Muscle of arm (tissue), 12 donors: ENCODE measurements around the gene ACD. TPM values are rescaled to one million over a fixed set of nuclear protein-coding genes. Genes with fewer than 3 reads are reported as not detected.

Experiments used
- DNase-seq: peaks from one replicate; pipeline ENCODE4 v3.0.0-alpha.2; 2013
- polyA plus RNA-seq, 12 donors: library from polyadenylated mRNA; unstranded; fragments of 120-200 nt; gene quantifications; one replicate each; pipeline ENCODE4 v1.2.1, GENCODE V29; 2013; ENCODE audit not compliant: insufficient read length in 12 of 12

ACD gene
- polyA plus RNA-seq, 12 donors, result 9.6 to 29.9 (median 13.0) TPM; not detected in 1

DNA sequence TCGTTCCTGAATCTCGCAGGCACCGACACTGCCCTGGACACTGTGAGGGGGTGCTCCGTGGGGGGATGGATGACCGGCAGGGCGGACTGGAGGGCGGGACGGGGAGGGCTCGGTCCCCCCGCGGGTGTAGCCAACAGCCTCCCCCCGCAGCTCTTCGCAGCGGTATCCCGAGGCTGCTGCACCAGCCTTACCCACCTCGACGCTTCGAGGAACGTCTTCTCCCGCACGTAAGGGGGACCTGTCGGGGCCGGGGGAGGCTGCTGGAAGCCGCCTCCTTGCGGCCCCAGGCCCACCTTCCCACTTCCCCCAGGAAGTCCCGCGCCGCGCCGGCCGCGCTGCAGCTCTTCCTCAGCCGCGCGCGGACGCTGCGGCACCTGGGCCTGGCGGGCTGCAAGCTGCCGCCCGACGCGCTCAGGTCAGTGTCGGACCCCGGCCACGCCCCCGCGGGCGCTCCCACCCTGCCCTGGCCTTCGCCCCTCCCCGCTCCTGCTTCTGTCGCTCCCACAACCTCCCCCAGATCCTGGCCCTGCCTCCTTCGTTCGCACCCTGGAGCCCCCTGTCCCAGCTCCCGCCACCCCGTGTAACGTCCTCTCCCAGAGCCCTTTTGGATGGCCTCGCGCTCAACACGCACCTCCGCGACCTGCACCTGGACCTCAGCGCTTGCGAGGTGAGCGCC is 11.8 kb downstream of the ACD start:
- no peak for DNase-seq

DNA sequence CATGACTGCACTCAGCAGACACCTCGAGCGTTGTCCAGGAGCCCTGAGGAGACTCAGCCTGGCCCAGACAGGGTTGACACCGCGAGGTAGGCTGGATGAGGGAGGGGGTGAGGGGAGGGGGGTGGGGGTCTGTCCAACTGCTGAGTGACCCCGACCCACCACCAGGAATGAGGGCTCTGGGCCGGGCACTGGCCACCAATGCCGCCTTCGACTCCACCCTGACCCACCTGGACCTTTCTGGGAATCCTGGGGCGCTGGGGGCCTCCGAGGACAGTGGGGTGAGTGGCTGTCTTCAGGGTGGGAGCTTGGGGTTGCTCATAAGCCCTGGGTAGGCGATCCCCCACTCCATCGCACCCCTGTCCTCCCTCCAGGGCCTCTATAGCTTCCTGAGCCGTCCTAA is 12.4 kb downstream of the ACD start:
- no peak for DNase-seq

DNA sequence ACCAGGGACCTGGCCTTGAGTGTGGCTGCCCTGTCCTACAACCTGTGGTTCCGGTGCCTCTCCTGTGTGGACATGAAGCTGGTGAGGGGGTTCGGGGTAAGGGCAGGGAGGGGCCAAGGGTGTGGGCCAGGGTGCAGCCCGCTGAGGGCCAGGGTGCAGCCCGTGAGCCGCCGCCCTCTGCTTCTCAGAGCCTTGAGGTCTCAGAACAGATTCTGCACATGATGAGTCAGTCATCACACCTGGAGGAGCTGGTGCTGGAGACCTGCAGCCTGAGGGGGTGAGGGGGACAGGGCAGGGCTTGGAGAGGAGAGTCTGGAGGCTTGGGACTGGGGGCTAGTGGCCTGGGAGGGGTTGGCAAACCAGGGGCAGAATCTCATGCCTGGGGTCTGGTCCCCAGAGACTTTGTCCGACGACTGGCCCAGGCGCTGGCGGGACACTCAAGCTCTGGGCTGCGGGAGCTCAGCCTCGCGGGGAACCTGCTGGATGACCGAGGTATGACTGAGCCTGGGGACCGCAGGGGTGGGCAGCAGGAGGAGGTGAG is 12.9 kb downstream of the ACD start:
- DNase-seq, result no peak

DNA sequence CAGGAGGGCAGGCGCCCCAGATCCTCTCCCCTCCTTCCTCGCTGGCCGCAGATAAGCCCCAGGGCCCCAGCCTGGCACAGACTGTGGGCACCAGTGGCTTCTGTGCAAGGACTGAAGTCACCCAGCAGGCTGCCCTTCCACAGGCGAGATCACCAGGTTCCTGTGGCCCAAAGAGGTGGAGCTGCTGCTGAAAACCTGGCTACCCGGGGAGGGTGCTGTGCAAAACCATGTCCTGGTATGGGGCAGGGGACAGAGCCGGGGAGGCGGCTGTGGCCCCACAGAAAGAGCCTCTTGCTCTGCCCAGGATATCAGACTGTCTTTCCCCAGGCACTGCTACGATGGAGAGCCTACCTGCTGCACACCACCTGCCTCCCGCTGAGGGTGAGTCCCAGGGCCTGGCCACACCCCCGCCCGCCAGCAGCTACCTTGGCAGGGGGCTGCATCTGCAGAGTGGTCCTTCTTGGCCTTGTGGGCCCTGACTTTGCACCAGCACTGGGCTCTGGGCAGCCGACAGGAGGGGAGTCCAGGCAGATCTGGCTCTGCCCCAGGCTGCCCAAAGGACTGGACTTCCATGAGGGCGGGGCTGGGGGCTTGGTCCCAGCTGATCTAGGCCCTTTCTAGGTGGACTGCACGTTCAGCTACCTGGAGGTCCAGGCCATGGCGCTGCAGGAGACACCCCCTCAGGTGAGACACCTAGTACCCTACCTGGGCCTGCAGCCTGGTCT is 14.5 kb downstream of the ACD start:
- no peak for DNase-seq

DNA sequence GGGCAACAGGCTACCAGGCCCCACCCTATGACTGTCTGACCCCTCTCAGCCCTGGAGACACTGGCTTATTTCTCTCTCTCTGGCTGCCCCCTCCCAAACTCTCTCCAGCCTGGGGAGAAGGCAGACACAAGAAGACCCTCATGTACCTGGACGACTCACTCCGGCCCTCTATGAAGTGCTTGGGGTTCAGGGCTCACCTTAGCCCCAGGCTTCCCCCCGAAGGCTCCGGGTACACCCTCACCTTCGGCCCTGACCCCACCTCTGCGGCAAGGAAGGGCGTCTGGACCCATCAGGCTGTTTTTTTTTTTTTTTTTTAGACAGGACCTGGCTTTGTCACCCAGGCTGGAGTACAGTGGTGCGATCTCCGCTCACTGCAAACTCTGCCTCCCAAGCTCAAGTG is 16.0 kb downstream of the ACD start:
- no peak for DNase-seq

DNA sequence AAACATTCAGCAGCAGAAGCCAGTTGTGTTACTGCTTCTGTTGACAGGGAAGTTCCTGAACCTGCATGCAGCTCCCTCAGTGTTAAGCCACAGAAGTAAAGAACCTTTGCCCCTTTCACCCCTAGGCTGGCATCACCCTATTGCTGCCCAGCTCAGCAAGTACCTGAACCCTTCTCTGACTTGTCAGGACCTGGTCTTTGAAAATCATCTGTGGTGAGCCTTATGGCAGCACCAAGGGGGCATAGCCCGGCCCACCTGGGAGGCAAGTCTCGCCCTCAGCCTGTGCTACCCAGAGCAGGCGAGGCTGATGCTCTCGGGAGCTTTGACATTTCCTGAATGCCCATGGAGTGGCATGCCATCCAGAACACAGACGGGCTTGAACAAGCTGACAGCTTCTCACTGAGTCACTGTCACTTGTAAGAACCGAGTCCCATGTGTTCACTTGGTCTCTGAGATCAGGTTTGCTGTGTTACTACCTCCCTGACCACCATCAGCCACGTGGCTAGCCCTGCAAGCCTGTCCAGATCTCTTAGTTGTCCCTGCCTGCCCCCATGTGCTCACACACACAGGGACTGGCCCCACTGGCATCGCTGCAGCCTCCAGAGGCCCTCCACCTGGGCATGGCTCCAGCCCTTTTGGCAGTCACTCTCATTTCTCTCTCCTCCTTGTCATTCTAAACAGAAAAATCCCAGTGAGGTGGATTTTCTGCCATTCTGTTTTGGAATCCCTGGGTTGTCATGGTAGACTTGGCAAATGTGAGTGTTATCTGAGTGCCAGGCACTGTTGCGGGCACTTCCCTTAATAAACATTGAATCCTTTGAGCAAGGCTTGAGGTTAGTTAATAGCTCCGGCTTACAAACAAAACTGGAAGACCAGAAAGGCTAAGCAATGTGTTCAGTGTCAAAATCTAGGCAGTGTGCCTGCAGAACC is 18.0 kb downstream of the ACD start:
- no peak for DNase-seq

DNA sequence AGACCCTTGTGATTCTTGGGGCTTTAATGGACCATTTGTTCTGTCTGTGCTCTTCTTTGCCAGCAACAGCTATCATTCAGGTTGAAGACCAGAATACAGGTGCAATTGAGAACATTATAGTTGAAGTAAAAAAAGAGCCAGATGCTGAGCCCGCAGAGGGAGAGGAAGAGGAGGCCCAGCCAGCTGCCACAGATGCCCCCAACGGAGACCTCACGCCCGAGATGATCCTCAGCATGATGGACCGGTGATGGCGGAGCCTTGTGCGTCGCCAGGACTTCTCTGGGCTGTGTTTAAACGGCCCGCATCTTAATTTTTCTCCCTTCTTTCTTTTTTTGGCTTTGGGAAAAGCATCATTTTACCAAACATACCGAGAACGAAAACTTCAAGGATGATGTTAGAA is 22.4 kb downstream of the ACD start:
- DNase-seq, result no peak

DNA sequence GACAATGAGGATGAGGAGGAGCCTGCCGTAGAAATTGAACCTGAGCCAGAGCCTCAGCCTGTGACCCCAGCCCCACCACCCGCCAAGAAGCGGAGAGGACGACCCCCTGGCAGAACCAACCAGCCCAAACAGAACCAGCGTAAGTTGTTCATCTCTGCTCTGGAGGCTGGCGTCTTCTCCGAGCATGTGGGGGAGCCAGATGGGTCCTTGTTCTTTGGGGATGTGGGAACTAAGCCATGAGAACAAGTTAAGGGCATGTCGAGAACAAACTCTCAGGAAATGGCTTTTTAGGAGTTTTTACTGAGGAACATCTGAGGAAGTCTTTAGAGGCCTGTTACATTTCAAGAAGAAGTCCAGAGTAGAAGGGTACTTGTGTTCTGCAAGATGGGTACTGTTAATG is 23.3 kb downstream of the ACD start:
- DNase-seq, result no peak

DNA sequence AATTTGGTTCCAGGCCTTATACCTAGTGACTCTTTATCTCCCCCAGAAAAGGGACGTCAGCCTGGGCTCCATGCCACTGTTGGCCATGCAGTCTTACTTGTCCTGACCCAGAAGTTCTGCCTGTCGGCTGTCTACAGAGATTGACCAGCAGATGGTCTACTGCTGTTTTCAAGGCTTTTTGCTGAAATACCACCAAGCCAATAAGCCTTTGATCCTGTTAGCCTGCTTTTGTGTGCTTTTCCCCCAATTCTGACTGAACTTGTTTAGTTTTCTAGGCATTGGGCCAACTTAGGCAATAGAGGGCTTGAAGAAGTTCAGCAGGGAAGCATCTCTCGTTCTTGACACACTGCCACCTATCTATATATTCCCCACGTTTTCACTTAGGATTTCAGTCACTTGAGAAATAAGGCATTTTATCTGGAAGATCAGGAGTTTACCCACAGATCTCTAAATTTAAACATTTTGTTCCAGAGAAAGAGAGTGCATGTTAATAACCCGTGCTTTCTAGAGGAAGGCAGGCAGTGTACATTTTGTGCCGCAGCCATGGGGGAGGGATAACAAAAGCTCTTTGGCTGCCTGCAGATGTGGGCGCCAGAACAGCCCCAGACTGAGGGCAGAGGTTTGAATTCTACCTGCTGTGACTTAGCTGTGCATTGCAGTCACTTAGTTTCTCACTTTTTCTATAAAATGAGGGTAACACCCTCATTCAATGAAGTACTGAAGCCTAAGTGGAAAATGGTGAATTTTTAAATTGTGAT is 27.5 kb downstream of the ACD start:
- DNase-seq, result no peak

DNA sequence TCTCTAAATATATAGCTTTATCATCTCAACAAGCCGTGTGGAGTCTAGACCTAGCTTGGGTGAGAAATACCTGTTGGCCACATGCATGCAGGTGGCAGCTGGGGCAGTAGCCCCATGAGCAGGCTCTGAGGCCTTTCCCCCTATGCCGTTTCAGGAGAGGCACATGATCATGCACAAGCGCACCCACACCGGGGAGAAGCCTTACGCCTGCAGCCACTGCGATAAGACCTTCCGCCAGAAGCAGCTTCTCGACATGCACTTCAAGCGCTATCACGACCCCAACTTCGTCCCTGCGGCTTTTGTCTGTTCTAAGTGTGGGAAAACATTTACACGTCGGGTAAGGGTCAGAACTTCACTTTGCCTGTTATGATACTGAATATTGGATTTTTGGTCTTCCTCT is 31.8 kb downstream of the ACD start:
- no peak for DNase-seq

DNA sequence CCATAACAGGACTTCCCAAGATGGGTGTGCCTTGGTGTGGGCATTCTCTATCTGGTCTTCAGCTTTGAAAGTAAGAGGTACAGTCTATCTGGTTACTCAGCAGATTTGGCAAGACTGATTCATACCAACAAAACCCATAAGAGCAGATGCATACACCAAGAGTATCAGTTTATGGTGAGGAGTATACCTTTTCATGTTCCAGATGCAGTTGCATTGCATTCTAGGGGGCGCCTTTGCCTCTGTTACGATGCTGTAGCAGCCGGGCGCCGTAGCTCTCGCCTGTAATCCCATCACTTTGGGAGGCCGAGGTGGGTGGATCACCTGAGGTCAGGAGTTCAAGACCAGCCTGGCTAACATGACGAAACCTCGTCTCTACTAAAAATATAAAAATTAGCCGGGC is 46.3 kb downstream of the ACD start:
- no peak for DNase-seq

DNA sequence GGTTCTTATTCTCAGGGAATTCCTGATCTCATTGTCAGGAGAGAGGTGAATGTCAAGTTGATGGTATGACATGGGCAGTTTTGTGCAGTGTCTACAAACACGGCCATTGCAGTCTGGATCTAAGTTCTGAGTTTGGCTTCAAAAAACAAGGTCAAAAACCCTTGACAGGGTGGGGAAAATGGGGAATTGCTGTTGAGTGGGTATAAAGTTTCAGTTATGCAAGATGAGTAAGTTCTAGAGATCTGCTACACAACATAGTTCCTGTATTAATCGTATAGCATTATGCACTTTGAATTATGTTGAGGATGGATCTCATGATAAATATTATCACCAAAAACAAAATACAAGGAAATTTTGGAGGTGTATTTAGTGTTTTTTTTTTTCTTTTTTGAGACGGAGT is 51.7 kb downstream of the ACD start:
- DNase-seq, result no peak

Other genes with a start within 250 kb of the ACD start
- gene ZDHHC1, start 243.8 kb downstream of the ACD start, polyA plus RNA-seq, result 10 to 100 TPM in 11 of 12 donors, not detected in 1; 11.7 to 26.8 (median 17.0) TPM
- gene HSD11B2, start 229.1 kb downstream of the ACD start, polyA plus RNA-seq, result 10 to 100 TPM in 2 of 12 donors, 1 to 10 TPM in 9, not detected in 1; 5.1 to 11.8 (median 8.1) TPM
- 10 to 100 TPM in 11 of 12 donors, not detected in 1; 44.5 to 67.3 (median 55.4) TPM for gene ATP6V0D1, start 179.1 kb downstream of the ACD start, polyA plus RNA-seq
- gene AGRP, start 176.7 kb downstream of the ACD start, polyA plus RNA-seq, result under 1 TPM in 3 of 12 donors, not detected in 9; 0.25 to 0.59 (median 0.25) TPM
- 10 to 100 TPM in 11 of 12 donors, not detected in 1; 31.1 to 91.9 (median 47.9) TPM for gene RIPOR1, start 131.4 kb downstream of the ACD start, polyA plus RNA-seq
- gene CTCF, start 97.7 kb downstream of the ACD start, polyA plus RNA-seq, result 10 to 100 TPM in 11 of 12 donors, not detected in 1; 40.4 to 71.9 (median 43.6) TPM
- 1 to 10 TPM in 2 of 12 donors, under 1 TPM in 8, not detected in 2; 0.32 to 2.4 (median 0.41) TPM for gene CARMIL2, start 15.1 kb downstream of the ACD start, polyA plus RNA-seq
- 1 to 10 TPM in 2 of 12 donors, under 1 TPM in 8, not detected in 2; 0.41 to 1.2 (median 0.72) TPM for gene PARD6A, start 700 bp upstream of the ACD start, polyA plus RNA-seq
- 10 to 100 TPM in 2 of 12 donors, 1 to 10 TPM in 9, not detected in 1; 6.1 to 15.3 (median 8.6) TPM for gene ENKD1, start 6.5 kb upstream of the ACD start, polyA plus RNA-seq
- 1 to 10 TPM in 10 of 12 donors, not detected in 2; 1.5 to 3.2 (median 2.1) TPM for gene C16orf86, start 6.6 kb upstream of the ACD start, polyA plus RNA-seq
- 10 to 100 TPM in 11 of 12 donors, not detected in 1; 10.2 to 29.8 (median 13.1) TPM for gene GFOD2, start 59.1 kb upstream of the ACD start, polyA plus RNA-seq
- gene RANBP10, start 146.3 kb upstream of the ACD start, polyA plus RNA-seq, result 10 to 100 TPM in 11 of 12 donors, not detected in 1; 15.0 to 31.8 (median 21.2) TPM
- 1 to 10 TPM in 7 of 12 donors, under 1 TPM in 3, not detected in 2; 0.83 to 5.0 (median 1.3) TPM for gene TSNAXIP1, start 146.6 kb upstream of the ACD start, polyA plus RNA-seq
- gene THAP11, start 182.1 kb upstream of the ACD start, polyA plus RNA-seq, result 10 to 100 TPM in 11 of 12 donors, not detected in 1; 11.8 to 25.6 (median 22.2) TPM
- 1,000 to 10,000 TPM in 1 of 12 donors, 100 to 1,000 TPM in 11; 111 to 1,287 (median 122) TPM for gene NUTF2, start 186.7 kb upstream of the ACD start, polyA plus RNA-seq
- 10 to 100 TPM in 11 of 12 donors, not detected in 1; 27.3 to 61.6 (median 32.4) TPM for gene CENPT, start 187.4 kb upstream of the ACD start, polyA plus RNA-seq
- gene EDC4, start 212.8 kb upstream of the ACD start, polyA plus RNA-seq, result 100 to 1,000 TPM in 5 of 12 donors, 10 to 100 TPM in 7; 40.4 to 146 (median 96.8) TPM
- 1 to 10 TPM in 1 of 12 donors, under 1 TPM in 6, not detected in 5; 0.37 to 1.7 (median 0.74) TPM for gene NRN1L, start 224.6 kb upstream of the ACD start, polyA plus RNA-seq
- gene PSKH1, start 233.0 kb upstream of the ACD start, polyA plus RNA-seq, result 10 to 100 TPM in 11 of 12 donors, not detected in 1; 15.6 to 32.5 (median 21.0) TPM